Measurements from ENCODE around the gene GPR22. TPM values are rescaled to one million over a fixed set of nuclear protein-coding genes. Genes with fewer than 3 reads are reported as not detected.

The GPR22 gene
- total RNA-seq, 4 donors from 2014 or later = not detected

DNA sequence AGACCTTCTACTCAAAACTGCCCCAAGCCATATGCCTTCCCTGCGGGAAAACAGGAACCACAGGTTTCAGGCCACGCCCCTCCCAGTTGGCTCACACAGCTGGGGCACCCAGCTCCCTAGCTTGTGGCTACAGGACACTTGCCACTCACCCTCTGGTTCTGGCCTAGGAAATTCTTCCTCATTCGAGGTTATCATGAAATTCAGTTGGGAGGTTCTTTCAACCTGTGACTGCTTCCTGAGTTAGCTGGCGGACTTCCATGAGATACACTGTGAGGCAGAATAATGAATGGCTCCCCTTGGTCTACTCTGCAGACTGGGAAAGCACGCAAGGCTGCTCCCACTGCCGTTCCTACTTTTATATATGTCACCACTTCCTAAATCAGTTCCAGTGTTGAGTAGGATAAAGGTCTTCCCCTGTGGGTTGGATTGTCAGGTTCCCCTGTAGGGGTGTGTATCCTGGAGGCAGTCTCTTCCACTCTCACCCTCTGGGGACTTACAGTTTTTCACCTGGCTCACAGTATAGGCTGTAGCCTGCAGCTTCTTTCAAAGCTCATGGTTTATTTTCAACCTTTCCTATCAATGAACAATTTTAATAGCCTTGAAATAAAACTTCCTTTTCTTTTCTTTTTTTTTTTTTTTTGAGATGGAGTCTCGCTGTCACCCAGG lies 37.0 kb downstream of the GPR22 start:
- 47 to 69% methylated on average over 7 of the region's 7 CpGs for WGBS, 2 donors
- Histone ChIP-seq H3K9me3 (no peaks in the 10 kb centered on the region), H3K4me3 (no peak overlapping the region), H3K27ac (peak overlapping the region; percentile 58 to 82 (median 71)), H3K4me1 (peaks cover 4 to 34% (median 15%) of the 10 kb centered on the region in 3 donors), H3K36me3 (peaks cover 0 to 5% (median 0%) of the 10 kb centered on the region in 3 donors), H3K27me3 (no peaks in the 10 kb centered on the region)
- no peak for DNase-seq
- no peak for TF ChIP-seq POLR2A (IDR thresholded peaks at IDR 0.05)
- TF ChIP-seq, protein P1, sequence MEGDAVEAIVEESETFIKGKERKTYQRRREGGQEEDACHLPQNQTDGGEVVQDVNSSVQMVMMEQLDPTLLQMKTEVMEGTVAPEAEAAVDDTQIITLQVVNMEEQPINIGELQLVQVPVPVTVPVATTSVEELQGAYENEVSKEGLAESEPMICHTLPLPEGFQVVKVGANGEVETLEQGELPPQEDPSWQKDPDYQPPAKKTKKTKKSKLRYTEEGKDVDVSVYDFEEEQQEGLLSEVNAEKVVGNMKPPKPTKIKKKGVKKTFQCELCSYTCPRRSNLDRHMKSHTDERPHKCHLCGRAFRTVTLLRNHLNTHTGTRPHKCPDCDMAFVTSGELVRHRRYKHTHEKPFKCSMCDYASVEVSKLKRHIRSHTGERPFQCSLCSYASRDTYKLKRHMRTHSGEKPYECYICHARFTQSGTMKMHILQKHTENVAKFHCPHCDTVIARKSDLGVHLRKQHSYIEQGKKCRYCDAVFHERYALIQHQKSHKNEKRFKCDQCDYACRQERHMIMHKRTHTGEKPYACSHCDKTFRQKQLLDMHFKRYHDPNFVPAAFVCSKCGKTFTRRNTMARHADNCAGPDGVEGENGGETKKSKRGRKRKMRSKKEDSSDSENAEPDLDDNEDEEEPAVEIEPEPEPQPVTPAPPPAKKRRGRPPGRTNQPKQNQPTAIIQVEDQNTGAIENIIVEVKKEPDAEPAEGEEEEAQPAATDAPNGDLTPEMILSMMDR (IDR thresholded peaks at IDR 0.05) = no peak
- intact Hi-C loops (cut with DNase I) = no loop called here

Small RNA genes lying within 50 kb of the gene (small RNA-seq; reads per million reads assigned to genes)
- 0 reads per million in 4 donors for gene AC002381.1

Other genes with a start within 250 kb of the GPR22 start
- gene COG5, start 93.9 kb downstream of the GPR22 start, total RNA-seq = 10 to 100 TPM; 24.4 to 30.0 (median 27.2) TPM
- 1 to 10 TPM; 2.7 to 8.0 (median 7.2) TPM for gene DUS4L, start 93.9 kb downstream of the GPR22 start, total RNA-seq
- 10 to 100 TPM; 68.7 to 96.3 (median 92.2) TPM for gene BCAP29, start 110.2 kb downstream of the GPR22 start, total RNA-seq
- gene SLC26A4, start 190.8 kb downstream of the GPR22 start, total RNA-seq = 1 to 10 TPM in 1 of 4 donors, under 1 TPM in 3; 0.13 to 1.2 (median 0.19) TPM